H9 (cell line): Measurements from ENCODE around the gene HNRNPR. TPM values are rescaled to one million over a fixed set of nuclear protein-coding genes. Genes with fewer than 3 reads are reported as not detected.

Source experiments
- DNase-seq: peaks from one replicate; pipeline ENCODE4 v3.0.0-alpha.2; 2017
- H2AFZ ChIP-seq: one replicate; pipeline ENCODE4 v1.6.1; 2013; ENCODE audit warnings: mild to moderate bottlenecking, low read length, control low read depth, moderate library complexity
- H2AK5ac ChIP-seq: 2 replicates; pipeline ENCODE4 v1.6.1; 2013; ENCODE audit warnings: low read length, control low read depth, mixed read lengths; ENCODE audit not compliant: insufficient read length
- H2BK120ac ChIP-seq: one replicate; pipeline ENCODE4 v1.6.1; 2013; ENCODE audit warnings: low read depth, mild to moderate bottlenecking, low read length, control low read depth, inconsistent platforms; ENCODE audit not compliant: poor library complexity, severe bottlenecking
- H2BK12ac ChIP-seq: 2 replicates; pipeline ENCODE4 v1.6.1; 2013; ENCODE audit warnings: low read length, control low read depth, mixed read lengths, low read depth; ENCODE audit not compliant: insufficient read length
- H2BK15ac ChIP-seq: 2 replicates; pipeline ENCODE4 v1.6.1; 2013; ENCODE audit warnings: low read depth, low read length, control low read depth
- H2BK20ac ChIP-seq: one replicate; pipeline ENCODE4 v1.6.1; 2013; ENCODE audit warnings: low read depth, mild to moderate bottlenecking, low read length, control low read depth, inconsistent platforms; ENCODE audit not compliant: poor library complexity, severe bottlenecking
- H2BK5ac ChIP-seq: 2 replicates; pipeline ENCODE4 v1.6.1; 2013; ENCODE audit warnings: low read length, control low read depth, mixed read lengths; ENCODE audit not compliant: insufficient read length
- H3K14ac ChIP-seq: 2 replicates; pipeline ENCODE4 v1.6.1; 2013; ENCODE audit warnings: low read length, control low read depth; ENCODE audit not compliant: insufficient read depth
- H3K18ac ChIP-seq: 2 replicates; pipeline ENCODE4 v1.6.1; 2013; ENCODE audit warnings: low read depth, mild to moderate bottlenecking, mixed read lengths, low read length, control low read depth; ENCODE audit not compliant: insufficient read length
- H3K23ac ChIP-seq: 2 replicates; pipeline ENCODE4 v1.6.1; 2013; ENCODE audit warnings: low read length, control low read depth, mixed read lengths, low read depth; ENCODE audit not compliant: insufficient read length
- H3K23me2 ChIP-seq: 2 replicates; pipeline ENCODE4 v1.6.1; 2013; ENCODE audit warnings: low read depth, mild to moderate bottlenecking, mixed read lengths, low read length, control low read depth; ENCODE audit not compliant: insufficient read length, poor library complexity, severe bottlenecking
- H3K27ac ChIP-seq: 2 replicates; pipeline ENCODE4 v1.5.1; 2013; ENCODE audit warnings: low read length, control low read depth, mixed read lengths, low read depth; ENCODE audit not compliant: insufficient read length
- H3K27me3 ChIP-seq: 2 replicates; pipeline ENCODE4 v1.6.1; 2013; ENCODE audit warnings: low read length, control low read depth, inconsistent platforms; ENCODE audit not compliant: insufficient read depth
- H3K4ac ChIP-seq: 2 replicates; pipeline ENCODE4 v1.6.1; 2013; ENCODE audit warnings: low read depth, mild to moderate bottlenecking, control low read depth, inconsistent platforms, low read length, moderate library complexity
- H3K4me1 ChIP-seq: 2 replicates; pipeline ENCODE4 v1.6.1; 2013; ENCODE audit warnings: low read length, control low read depth, inconsistent platforms; ENCODE audit not compliant: insufficient read depth
- H3K4me2 ChIP-seq: 2 replicates; pipeline ENCODE4 v1.6.1; 2013; ENCODE audit warnings: low read length, control low read depth, mixed read lengths; ENCODE audit not compliant: insufficient read length, insufficient read depth
- H3K56ac ChIP-seq: 2 replicates; pipeline ENCODE4 v1.6.1; 2013; ENCODE audit warnings: low read depth, mild to moderate bottlenecking, mixed read lengths, low read length, control low read depth; ENCODE audit not compliant: insufficient read length
- H3K79me1 ChIP-seq: 2 replicates; pipeline ENCODE4 v1.6.1; 2013; ENCODE audit warnings: low read depth, mild to moderate bottlenecking, moderate library complexity, low read length, control low read depth, inconsistent platforms; ENCODE audit not compliant: insufficient read depth, poor library complexity, severe bottlenecking
- H3K79me2 ChIP-seq: 2 replicates; pipeline ENCODE4 v1.6.1; 2013; ENCODE audit warnings: low read length, control low read depth, inconsistent platforms; ENCODE audit not compliant: insufficient read depth
- H3K9ac ChIP-seq: 2 replicates; pipeline ENCODE4 v1.6.1; 2013; ENCODE audit warnings: low read length, control low read depth, mixed read lengths; ENCODE audit not compliant: insufficient read length; ENCODE audit errors: extremely low read depth
- H3K9me3 ChIP-seq: one replicate; pipeline ENCODE4 v1.6.1; 2013; ENCODE audit warnings: low read depth, low read length, inconsistent platforms; ENCODE audit not compliant: control insufficient read depth
- H3T11ph ChIP-seq: one replicate; pipeline ENCODE4 v1.6.1; 2013; ENCODE audit warnings: mild to moderate bottlenecking, low read length, control low read depth, inconsistent platforms
- H4K20me1 ChIP-seq: one replicate; pipeline ENCODE4 v1.6.1; 2013; ENCODE audit not compliant: control insufficient read depth, insufficient read length, insufficient read depth
- H4K5ac ChIP-seq: 2 replicates; pipeline ENCODE4 v1.6.1; 2013; ENCODE audit warnings: low read depth, mild to moderate bottlenecking, mixed read lengths, low read length, control low read depth; ENCODE audit not compliant: insufficient read length
- H4K8ac ChIP-seq: replicated peaks from 2 replicates; pipeline ENCODE4 v1.6.1; 2013; ENCODE audit warnings: low read length, control low read depth, mixed read lengths, low read depth; ENCODE audit not compliant: insufficient read length
- H4K91ac ChIP-seq: 2 replicates; pipeline ENCODE4 v1.6.1; 2013; ENCODE audit warnings: low read depth, mild to moderate bottlenecking, moderate library complexity, mixed read lengths, low read length, control low read depth; ENCODE audit not compliant: insufficient read length
- H3K27ac Mint-ChIP-seq, 3 experiments: 2 replicates in 2 of 3; 3 replicates in 1 of 3; pipeline ENCODE4 v1.8.0; 2020 to 2021; ENCODE audit warnings: mixed read lengths in 3 of 3, mild to moderate bottlenecking in 1 of 3, moderate library complexity in 1 of 3
- H3K27me3 Mint-ChIP-seq: 2 replicates; pipeline ENCODE4 v1.8.0; 2021; ENCODE audit warnings: low read depth, mild to moderate bottlenecking, moderate library complexity, mixed read lengths
- H3K36me3 Mint-ChIP-seq, 3 experiments: 2 replicates in 2 of 3; 3 replicates in 1 of 3; pipeline ENCODE4 v1.8.0; 2020 to 2021; ENCODE audit warnings: low read depth in 3 of 3, mixed read lengths in 3 of 3; ENCODE audit not compliant: insufficient read depth in 1 of 3
- H3K4me1 Mint-ChIP-seq, 2 experiments: 2 replicates each; pipeline ENCODE4 v1.8.0; 2020; ENCODE audit warnings: mixed read lengths in 2 of 2
- H3K4me3 Mint-ChIP-seq, 2 experiments: 2 replicates in 1 of 2; 3 replicates in 1 of 2; pipeline ENCODE4 v1.8.0; 2020 to 2021; ENCODE audit warnings: mild to moderate bottlenecking in 2 of 2, mixed read lengths in 2 of 2, moderate library complexity in 1 of 2
- H3K9me3 Mint-ChIP-seq, 2 experiments: 2 replicates in 1 of 2; 3 replicates in 1 of 2; pipeline ENCODE4 v1.8.0; 2020; ENCODE audit warnings: mild to moderate bottlenecking in 2 of 2, mixed read lengths in 2 of 2, moderate library complexity in 1 of 2
- CTCF ChIP-seq: fragments of 200-600 bp; sonication (generic); conservative IDR thresholded peaks from 3 replicates; pipeline ENCODE4 v1.8.0; 2021; ENCODE audit warnings: antibody characterized with exemption, mild to moderate bottlenecking
- WGBS: extraction: QIAGEN DNeasy Blood & Tissue Kit; methylation state at CpG from one replicate; pipeline ENCODE4 v1.1.7; 2013; ENCODE audit warnings: missing lambda C conversion rate, low lambda C conversion rate, mixed read lengths; ENCODE audit not compliant: insufficient read length; ENCODE audit errors: extremely low coverage; 5-methylcytosine and 5-hydroxymethylcytosine counted together
- total RNA-seq: library from RNA; stranded (reverse); gene quantifications from 2 replicates; pipeline ENCODE4 v1.2.1, GENCODE V29; 2021

HNRNPR gene
- total RNA-seq, 1 experiment from 2014 or later = 196 TPM

- Mint-ChIP-seq H3K9me3 (peaks cover 3 to 6% of the 10 kb centered on the region in 2 experiments; a peak in 4 of 5 replicates), H3K4me1 (no peaks in the 10 kb centered on the region), H3K4me3 (no peak overlapping the region), H3K27ac (no peak overlapping the region), H3K36me3 (no peaks in the 10 kb centered on the region), H3K27me3 (no peaks in the 10 kb centered on the region; the same call in 1 of the 2 replicates)
- DNase-seq = no peak
- no peaks in the 10 kb centered on the region for H3K79me2 ChIP-seq
- no peaks in the 10 kb centered on the region for H3K23me2 ChIP-seq
- TF ChIP-seq CTCF = no peak
- no peak overlapping the region for H2AFZ ChIP-seq
- H3K27me3 ChIP-seq = no peaks in the 10 kb centered on the region
- H3K9me3 ChIP-seq = no peaks in the 10 kb centered on the region
- H4K5ac ChIP-seq = no peak overlapping the region
- no peak overlapping the region for H2BK120ac ChIP-seq
- WGBS = no CpG with 5 or more reads among the region's 4 CpGs
- H4K8ac ChIP-seq = no peak overlapping the region
- H2BK12ac ChIP-seq = no peak overlapping the region
- H2BK5ac ChIP-seq = no peak overlapping the region
- no peak overlapping the region for H4K91ac ChIP-seq
- H3K56ac ChIP-seq = no peak overlapping the region
- no peak overlapping the region for H2AK5ac ChIP-seq
- no peak overlapping the region for H2BK15ac ChIP-seq
- H3K79me1 ChIP-seq = no peaks in the 10 kb centered on the region
- H3K9ac ChIP-seq = no peak overlapping the region
- no peaks in the 10 kb centered on the region; the same call in 1 of the 2 replicates for H3K4me1 ChIP-seq
- H3K23ac ChIP-seq = no peak overlapping the region
- no peak overlapping the region for H3K18ac ChIP-seq
- H2BK20ac ChIP-seq = no peak overlapping the region
- H3K4ac ChIP-seq = no peak overlapping the region
- no peak overlapping the region for H3T11ph ChIP-seq
- no peak overlapping the region for H3K4me2 ChIP-seq
- no peak overlapping the region for H3K27ac ChIP-seq
- H3K14ac ChIP-seq = no peak overlapping the region
- H4K20me1 ChIP-seq = no peaks in the 10 kb centered on the region
These were observed 70.0 kb downstream of the HNRNPR start for GRCh38 chr1:23274134-23274505.
